NK-92 (cell line): ENCODE results near the gene RBFOX2.
"Not testable (repeated sequence)": the region's sequence is repeated elsewhere in the genome, so short reads cannot be mapped to it uniquely, and the experiment has no call there.

ENCODE experiments used
- DNase-seq: peaks from one replicate; lab custom pipeline; 2025; ENCODE audit not compliant: unreplicated experiment; lab: John Stamatoyannopoulos, UW

Gene RBFOX2

GRCh38 chr22:36028646-36029405 lies at the start of gene RBFOX2:
RBFOX2 (minus strand) TSS chr22:36028824; CDS start chr22:36028425, 399 bp downstream.
- no peak for DNase-seq

GRCh38 chr22:36077271-36077670 lies 48.6 kb upstream of the RBFOX2 start:
- no peak for DNase-seq

- no peak for DNase-seq
Observed at GRCh38 chr22:36075724-36076123, 47.1 kb upstream of the RBFOX2 start.

GRCh38 chr22:36075230-36075629 lies 46.6 kb upstream of the RBFOX2 start:
- no peak for DNase-seq

- no peak for DNase-seq
Observed at GRCh38 chr22:36073476-36073875, 44.9 kb upstream of the RBFOX2 start.

GRCh38 chr22:36070645-36071044 lies 42.0 kb upstream of the RBFOX2 start:
- DNase-seq, result not testable (repeated sequence)

- DNase-seq, result no peak
Observed at GRCh38 chr22:36069368-36069767, 40.7 kb upstream of the RBFOX2 start.

- DNase-seq, result no peak
Observed at GRCh38 chr22:36068776-36069344, 40.2 kb upstream of the RBFOX2 start.

- no peak for DNase-seq
Observed at GRCh38 chr22:36067235-36067558, 38.6 kb upstream of the RBFOX2 start.

GRCh38 chr22:36065775-36066544 lies 37.3 kb upstream of the RBFOX2 start:
- no peak for DNase-seq

GRCh38 chr22:36065462-36065774 lies 36.8 kb upstream of the RBFOX2 start:
- no peak for DNase-seq

GRCh38 chr22:36064358-36064757 lies 35.7 kb upstream of the RBFOX2 start:
- DNase-seq, result no peak

- no peak for DNase-seq
Observed at GRCh38 chr22:36056980-36057379, 28.4 kb upstream of the RBFOX2 start.

GRCh38 chr22:36055376-36056295 lies 27.0 kb upstream of the RBFOX2 start:
- DNase-seq, result no peak

GRCh38 chr22:36054446-36054845 lies 25.8 kb upstream of the RBFOX2 start:
- DNase-seq, result not testable (repeated sequence)

GRCh38 chr22:36053242-36054147 lies 24.9 kb upstream of the RBFOX2 start:
- DNase-seq, result no peak

- no peak for DNase-seq
Observed at GRCh38 chr22:36052505-36052941, 23.9 kb upstream of the RBFOX2 start.

GRCh38 chr22:36049678-36049997 lies 21.0 kb upstream of the RBFOX2 start:
- DNase-seq, result no peak

- DNase-seq, result no peak
Observed at GRCh38 chr22:36048911-36049677, 20.5 kb upstream of the RBFOX2 start.

GRCh38 chr22:36044517-36044916 lies 15.9 kb upstream of the RBFOX2 start:
- DNase-seq, result not testable (repeated sequence)
